Measurements from ENCODE around the gene DCAF12.

DNA sequence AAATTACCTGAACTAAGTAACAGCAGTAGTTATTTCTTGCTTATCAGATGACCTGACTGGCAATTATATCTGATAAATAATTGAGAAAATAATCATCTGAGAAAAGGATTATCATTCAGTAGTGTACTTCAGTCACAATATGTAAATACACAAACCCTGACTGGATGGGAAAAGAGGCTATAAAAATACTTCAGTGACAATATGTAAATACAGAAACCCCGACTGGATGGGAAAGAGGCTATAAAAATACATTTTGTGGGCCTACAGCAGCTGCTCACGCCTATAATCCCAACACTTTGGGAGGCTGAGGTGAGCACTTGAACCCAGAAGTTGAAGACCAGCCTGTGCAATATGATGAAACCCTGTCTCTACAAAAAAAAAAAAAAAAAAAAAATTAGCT is 88.9 kb downstream of the DCAF12 start:
- TF ChIP-seq, protein P1, sequence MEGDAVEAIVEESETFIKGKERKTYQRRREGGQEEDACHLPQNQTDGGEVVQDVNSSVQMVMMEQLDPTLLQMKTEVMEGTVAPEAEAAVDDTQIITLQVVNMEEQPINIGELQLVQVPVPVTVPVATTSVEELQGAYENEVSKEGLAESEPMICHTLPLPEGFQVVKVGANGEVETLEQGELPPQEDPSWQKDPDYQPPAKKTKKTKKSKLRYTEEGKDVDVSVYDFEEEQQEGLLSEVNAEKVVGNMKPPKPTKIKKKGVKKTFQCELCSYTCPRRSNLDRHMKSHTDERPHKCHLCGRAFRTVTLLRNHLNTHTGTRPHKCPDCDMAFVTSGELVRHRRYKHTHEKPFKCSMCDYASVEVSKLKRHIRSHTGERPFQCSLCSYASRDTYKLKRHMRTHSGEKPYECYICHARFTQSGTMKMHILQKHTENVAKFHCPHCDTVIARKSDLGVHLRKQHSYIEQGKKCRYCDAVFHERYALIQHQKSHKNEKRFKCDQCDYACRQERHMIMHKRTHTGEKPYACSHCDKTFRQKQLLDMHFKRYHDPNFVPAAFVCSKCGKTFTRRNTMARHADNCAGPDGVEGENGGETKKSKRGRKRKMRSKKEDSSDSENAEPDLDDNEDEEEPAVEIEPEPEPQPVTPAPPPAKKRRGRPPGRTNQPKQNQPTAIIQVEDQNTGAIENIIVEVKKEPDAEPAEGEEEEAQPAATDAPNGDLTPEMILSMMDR (IDR thresholded peaks at IDR 0.05; ENCODE audit: low read depth, low read length), result no peak
- TF ChIP-seq POLR2A (IDR thresholded peaks at IDR 0.05; ENCODE audit: extremely low read depth, insufficient read length), result no peak
